ENCODE results near the gene TFB1M.

TFB1M gene

DNA sequence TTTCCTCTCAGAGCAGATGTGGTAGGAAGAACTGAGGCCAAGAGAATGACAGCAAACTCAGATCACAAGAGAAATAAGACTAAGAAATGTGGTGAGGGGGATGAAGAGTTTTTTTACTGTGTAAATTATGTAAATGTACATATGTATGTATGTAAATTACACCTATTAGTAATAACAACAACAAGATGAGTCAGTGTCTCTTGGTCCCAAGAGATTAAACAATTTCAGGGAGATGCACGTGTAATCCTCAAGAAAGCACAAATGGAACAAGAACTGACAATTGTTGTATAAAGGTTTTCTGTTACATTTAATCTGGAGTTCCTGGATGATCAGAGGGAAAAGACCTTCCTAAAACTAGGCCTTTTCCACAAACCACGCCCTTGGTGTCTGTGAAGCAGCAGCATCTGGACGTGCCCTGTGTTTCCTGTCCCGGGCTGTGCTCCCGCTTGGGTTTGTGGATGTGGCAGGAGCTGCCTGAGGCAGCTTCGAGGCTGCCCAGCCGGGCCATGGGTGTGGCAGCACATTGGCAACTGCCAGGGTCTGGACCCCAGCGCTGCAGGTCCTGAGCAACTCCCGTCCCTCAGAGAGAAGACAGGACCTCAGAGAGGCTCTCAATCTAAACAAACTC is 49.5 kb downstream of the TFB1M start:
- TF ChIP-seq, protein P1, sequence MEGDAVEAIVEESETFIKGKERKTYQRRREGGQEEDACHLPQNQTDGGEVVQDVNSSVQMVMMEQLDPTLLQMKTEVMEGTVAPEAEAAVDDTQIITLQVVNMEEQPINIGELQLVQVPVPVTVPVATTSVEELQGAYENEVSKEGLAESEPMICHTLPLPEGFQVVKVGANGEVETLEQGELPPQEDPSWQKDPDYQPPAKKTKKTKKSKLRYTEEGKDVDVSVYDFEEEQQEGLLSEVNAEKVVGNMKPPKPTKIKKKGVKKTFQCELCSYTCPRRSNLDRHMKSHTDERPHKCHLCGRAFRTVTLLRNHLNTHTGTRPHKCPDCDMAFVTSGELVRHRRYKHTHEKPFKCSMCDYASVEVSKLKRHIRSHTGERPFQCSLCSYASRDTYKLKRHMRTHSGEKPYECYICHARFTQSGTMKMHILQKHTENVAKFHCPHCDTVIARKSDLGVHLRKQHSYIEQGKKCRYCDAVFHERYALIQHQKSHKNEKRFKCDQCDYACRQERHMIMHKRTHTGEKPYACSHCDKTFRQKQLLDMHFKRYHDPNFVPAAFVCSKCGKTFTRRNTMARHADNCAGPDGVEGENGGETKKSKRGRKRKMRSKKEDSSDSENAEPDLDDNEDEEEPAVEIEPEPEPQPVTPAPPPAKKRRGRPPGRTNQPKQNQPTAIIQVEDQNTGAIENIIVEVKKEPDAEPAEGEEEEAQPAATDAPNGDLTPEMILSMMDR (IDR thresholded peaks at IDR 0.05; ENCODE audit: low read depth, low read length, missing control alignments) = no peak
- no peak overlapping the region for H3K4me3 ChIP-seq (replicated peaks; ENCODE audit: low read depth, low read length)
- DNase-seq (ENCODE audit: extremely low read depth, low read depth) = peak; percentile 53

DNA sequence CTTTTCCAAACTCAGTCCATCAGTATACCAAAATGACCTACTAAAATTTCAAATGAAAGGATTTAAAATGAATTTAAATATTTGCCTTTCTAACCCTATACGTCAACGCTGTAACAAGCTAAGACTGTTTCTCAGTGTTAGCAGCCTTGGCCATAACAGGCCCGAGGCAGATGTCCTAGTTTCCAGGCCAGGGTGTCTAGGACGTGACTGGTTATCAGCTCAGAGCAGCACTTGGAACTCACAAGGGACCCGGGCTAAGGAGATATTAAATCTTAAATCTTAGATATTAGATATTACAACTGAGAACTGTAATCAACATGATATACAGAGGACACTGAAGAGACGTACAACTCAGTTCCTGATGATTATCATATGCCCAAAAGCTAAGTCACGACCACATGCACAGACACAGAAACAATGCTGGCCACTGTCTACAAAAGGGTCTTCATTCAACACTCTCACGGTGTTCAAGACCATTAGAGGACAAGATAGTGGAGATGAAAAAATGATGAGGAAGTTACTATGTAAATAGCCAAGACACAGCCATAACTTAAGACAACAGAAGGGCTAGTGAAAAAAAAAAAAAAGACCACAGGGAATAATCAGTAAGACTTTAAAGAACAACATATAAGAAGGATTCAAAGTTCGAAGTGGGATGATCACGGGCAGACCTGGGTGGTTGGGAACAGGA is 50.8 kb downstream of the TFB1M start, which contains the start of gene CLDN20:
TSS of gene CLDN20 (plus strand) at position 641 of the 691 bp plus-strand sequence. CDS start 11,707 bp downstream, outside the sequence.
- TF ChIP-seq, protein P1 (IDR thresholded peaks at IDR 0.05; ENCODE audit: low read depth, low read length, missing control alignments) = no peak
- DNase-seq (ENCODE audit: extremely low read depth, low read depth) = no peak
- no peak within 1 kb of the TSS for H3K4me3 ChIP-seq (replicated peaks; ENCODE audit: low read depth, low read length)

DNA sequence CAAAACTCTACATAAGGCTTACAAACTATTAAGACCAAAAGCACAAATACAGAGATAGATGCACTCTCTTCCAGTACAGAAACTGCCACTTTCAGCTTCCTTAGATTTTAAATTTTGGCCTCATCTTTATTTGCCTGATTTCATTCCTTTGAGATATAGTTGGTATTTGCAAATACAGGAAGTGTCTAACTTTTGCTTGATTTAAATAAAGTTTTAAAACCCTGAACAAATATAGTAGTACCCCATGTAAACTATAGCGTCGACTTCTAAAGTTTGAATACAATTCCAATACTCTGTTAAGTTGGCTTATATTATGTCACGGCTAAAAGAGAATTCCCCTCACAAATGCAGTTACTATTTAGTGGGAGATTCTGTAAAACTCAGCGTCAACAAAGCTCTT is 51.6 kb downstream of the TFB1M start:
- DNase-seq (ENCODE audit: extremely low read depth, low read depth) = no peak
- H3K4me3 ChIP-seq (replicated peaks; ENCODE audit: low read depth, low read length) = no peak overlapping the region
- TF ChIP-seq, protein P1 (IDR thresholded peaks at IDR 0.05; ENCODE audit: low read depth, low read length, missing control alignments) = no peak

DNA sequence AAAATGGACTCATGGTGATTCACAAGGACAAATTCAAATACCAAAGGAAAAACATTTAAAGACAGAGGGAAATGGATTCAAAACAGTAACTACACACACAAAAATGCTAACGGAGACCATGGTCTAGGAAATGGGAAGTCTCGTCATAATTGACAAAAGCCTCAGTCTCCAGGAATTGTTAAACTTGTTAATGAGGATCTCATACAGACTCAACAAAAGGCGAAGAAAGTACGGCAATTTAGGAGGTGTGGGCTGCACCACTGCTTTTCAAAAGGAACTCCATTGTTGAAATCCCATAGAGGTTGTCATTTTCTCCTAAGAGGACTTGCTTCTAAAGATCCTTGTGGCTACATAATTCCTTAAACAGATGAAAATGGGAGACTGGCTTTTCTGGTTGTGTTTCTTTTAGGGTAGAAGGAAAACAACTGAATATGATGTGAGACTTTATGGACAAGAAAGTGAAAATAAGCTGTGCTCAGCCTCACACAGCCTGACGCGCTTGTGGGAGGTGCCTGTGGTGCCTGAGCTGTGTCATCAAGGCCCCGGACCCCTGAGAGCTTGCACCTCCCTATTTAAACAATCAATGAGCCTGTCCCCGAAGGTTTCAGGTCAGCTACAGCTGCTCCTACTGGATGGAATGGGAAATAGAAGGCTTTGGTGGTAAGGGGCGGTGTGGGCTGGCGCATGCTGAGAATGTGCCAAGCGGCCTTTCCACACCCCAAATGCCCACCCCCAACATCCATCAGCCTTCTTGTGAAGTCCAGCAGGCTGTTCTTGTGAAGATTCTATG is 53.0 kb downstream of the TFB1M start:
- TF ChIP-seq, protein P1 (IDR thresholded peaks at IDR 0.05; ENCODE audit: low read depth, low read length, missing control alignments) = peak; percentile 3
- DNase-seq (ENCODE audit: extremely low read depth, low read depth) = no peak
- no peak overlapping the region for H3K4me3 ChIP-seq (replicated peaks; ENCODE audit: low read depth, low read length)

DNA sequence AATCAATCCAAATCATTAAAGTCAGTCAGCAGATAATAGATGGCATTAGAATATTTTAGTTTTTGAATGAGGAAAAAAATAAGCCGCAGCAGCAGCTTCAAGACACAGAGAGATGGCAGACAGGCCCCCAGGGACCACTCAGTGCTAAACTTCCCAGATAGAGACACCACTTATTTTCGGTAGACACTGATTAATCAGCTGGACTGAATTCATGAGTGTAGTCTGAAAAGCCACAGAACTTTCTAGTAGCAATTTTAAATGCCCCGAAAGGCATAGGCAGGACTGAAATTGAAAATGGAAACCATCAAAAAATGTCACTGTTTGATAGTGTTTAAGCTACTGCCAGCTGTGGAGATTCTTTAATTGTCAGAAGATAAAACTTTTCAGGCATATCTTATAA is 53.6 kb downstream of the TFB1M start:
- TF ChIP-seq, protein P1 (IDR thresholded peaks at IDR 0.05; ENCODE audit: low read depth, low read length, missing control alignments) = no peak
- H3K4me3 ChIP-seq (replicated peaks; ENCODE audit: low read depth, low read length) = no peak overlapping the region
- DNase-seq (ENCODE audit: extremely low read depth, low read depth) = no peak

DNA sequence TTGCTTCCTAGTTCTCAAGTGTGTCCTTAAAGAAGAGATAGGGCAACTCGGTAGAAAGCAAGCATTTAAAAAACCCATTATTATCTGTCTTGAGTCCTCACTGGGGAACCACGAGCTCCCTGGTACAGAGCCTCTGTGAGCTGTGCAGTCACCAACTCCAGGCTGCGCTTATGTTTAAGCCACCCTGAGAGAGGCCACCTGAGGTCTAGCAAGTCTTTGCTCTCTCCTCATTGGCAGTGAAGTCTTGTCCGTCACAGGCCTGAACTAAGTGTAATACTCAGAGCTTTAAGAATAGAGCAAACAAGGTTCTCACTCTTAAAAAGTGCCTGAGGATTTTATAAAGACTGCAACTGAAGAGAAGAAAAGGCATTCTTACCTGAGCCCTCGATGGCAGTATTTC is 54.4 kb downstream of the TFB1M start:
- no peak for DNase-seq (ENCODE audit: extremely low read depth, low read depth)
- TF ChIP-seq, protein P1 (IDR thresholded peaks at IDR 0.05; ENCODE audit: low read depth, low read length, missing control alignments) = no peak
- no peak overlapping the region for H3K4me3 ChIP-seq (replicated peaks; ENCODE audit: low read depth, low read length)

All from HFF-Myc (cell line).